ENCODE measurements around the gene RHOBTB3. TPM values are rescaled to one million over a fixed set of nuclear protein-coding genes. Genes with fewer than 3 reads are reported as not detected.

Gene RHOBTB3
- total RNA-seq, 1 experiment from 2014 or later, result 6.8 TPM

GRCh38 chr5:95718738-95719137 lies 12.4 kb upstream of the RHOBTB3 start:
- Histone ChIP-seq H3K79me2 (ENCODE audit: insufficient read depth, low read length) (no peaks in the 10 kb centered on the region), H3K14ac (ENCODE audit: insufficient read depth, low read length) (no peak overlapping the region), H3T11ph (ENCODE audit: low read length) (no peak overlapping the region), H3K27ac (ENCODE audit: insufficient read length, low read depth, low read length) (no peak overlapping the region), H4K5ac (ENCODE audit: insufficient read length, low read depth, low read length) (no peak overlapping the region), H3K4me2 (ENCODE audit: insufficient read depth, insufficient read length, low read length) (no peak overlapping the region), H3K79me1 (ENCODE audit: insufficient read depth, low read depth, low read length, poor library complexity, severe bottlenecking) (no peaks in the 10 kb centered on the region), H3K9ac (ENCODE audit: extremely low read depth, insufficient read length, low read length) (no peak overlapping the region), H2BK20ac (ENCODE audit: low read depth, low read length, poor library complexity, severe bottlenecking) (no peak overlapping the region), H2BK15ac (ENCODE audit: low read depth, low read length) (no peak overlapping the region), H3K4ac (ENCODE audit: low read depth, low read length) (no peak overlapping the region), H3K9me3 (ENCODE audit: control insufficient read depth, low read depth, low read length) (no peaks in the 10 kb centered on the region), H4K20me1 (ENCODE audit: control insufficient read depth, insufficient read depth, insufficient read length) (no peaks in the 10 kb centered on the region), H2BK12ac (ENCODE audit: insufficient read length, low read depth, low read length) (no peak overlapping the region), H3K4me1 (ENCODE audit: insufficient read depth, low read length) (no peaks in the 10 kb centered on the region), H3K23ac (ENCODE audit: insufficient read length, low read depth, low read length) (no peak overlapping the region), H3K56ac (ENCODE audit: insufficient read length, low read depth, low read length) (no peak overlapping the region), H4K91ac (ENCODE audit: insufficient read length, low read depth, low read length) (no peak overlapping the region), H3K23me2 (ENCODE audit: insufficient read length, low read depth, low read length, poor library complexity, severe bottlenecking) (no peaks in the 10 kb centered on the region), H3K18ac (ENCODE audit: insufficient read length, low read depth, low read length) (no peak overlapping the region), H2BK120ac (ENCODE audit: low read depth, low read length, poor library complexity, severe bottlenecking) (no peak overlapping the region), H2BK5ac (ENCODE audit: insufficient read length, low read length) (no peak overlapping the region), H4K8ac (replicated peaks; ENCODE audit: insufficient read length, low read depth, low read length) (no peak overlapping the region), H2AK5ac (ENCODE audit: insufficient read length, low read length) (no peak overlapping the region), H2AFZ (ENCODE audit: low read length) (no peak overlapping the region), H3K27me3 (ENCODE audit: insufficient read depth, low read length) (no peaks in the 10 kb centered on the region)
- H3K27ac Mint-ChIP-seq, result no peak overlapping the region
- TF ChIP-seq CTCF (conservative IDR thresholded peaks at IDR 0.05), result no peak
- DNase-seq, result no peak
- no peaks in the 10 kb centered on the region for H3K27me3 Mint-ChIP-seq (ENCODE audit: low read depth)
- no peaks in the 10 kb centered on the region for H3K9me3 Mint-ChIP-seq
- no CpG with 5 or more reads among the region's 2 CpGs for WGBS (ENCODE audit: extremely low coverage, insufficient read length, low lambda C conversion rate)
- no peak overlapping the region for H3K4me3 Mint-ChIP-seq
- no peaks in the 10 kb centered on the region; a peak in 1 of 7 replicates for H3K36me3 Mint-ChIP-seq (ENCODE audit: insufficient read depth in 1 of 3, low read depth in 3 of 3)
- peaks cover 4 to 5% of the 10 kb centered on the region in 2 experiments; a peak in 2 of 4 replicates for H3K4me1 Mint-ChIP-seq
